ENCODE results near the gene TMEM30B. TPM values are rescaled to one million over a fixed set of nuclear protein-coding genes. Genes with fewer than 3 reads are reported as not detected.

Gene TMEM30B
- total and polyA plus RNA-seq, 12 donors, result 1.3 to 6.0 (median 3.4) TPM

- WGBS, 4 donors, result 69 to 82% (median 78%) methylated on average over 6 of the region's 6 CpGs
- no peaks in the 10 kb centered on the region for H3K9me3 ChIP-seq (replicated peaks in 1 of 3)
- no peaks in the 10 kb centered on the region for H3K36me3 ChIP-seq (replicated peaks in 1 of 2)
- no peaks in the 10 kb centered on the region for H3K4me1 ChIP-seq (replicated peaks in 1 of 2)
- H3K4me3 ChIP-seq, result no peak overlapping the region
- DNase-seq, result no peak
- no peak overlapping the region for H3K27ac ChIP-seq
- TF ChIP-seq CTCF (IDR thresholded peaks at IDR 0.05), result no peak
- no peak for TF ChIP-seq POLR2A (IDR thresholded peaks at IDR 0.05)
- intact Hi-C loops (cut with DNase I), result no loop called here
- H3K27me3 ChIP-seq, result no peaks in the 10 kb centered on the region
Measured at GRCh38 chr14:61229475-61229888, 51.7 kb downstream of the TMEM30B start.

DNA sequence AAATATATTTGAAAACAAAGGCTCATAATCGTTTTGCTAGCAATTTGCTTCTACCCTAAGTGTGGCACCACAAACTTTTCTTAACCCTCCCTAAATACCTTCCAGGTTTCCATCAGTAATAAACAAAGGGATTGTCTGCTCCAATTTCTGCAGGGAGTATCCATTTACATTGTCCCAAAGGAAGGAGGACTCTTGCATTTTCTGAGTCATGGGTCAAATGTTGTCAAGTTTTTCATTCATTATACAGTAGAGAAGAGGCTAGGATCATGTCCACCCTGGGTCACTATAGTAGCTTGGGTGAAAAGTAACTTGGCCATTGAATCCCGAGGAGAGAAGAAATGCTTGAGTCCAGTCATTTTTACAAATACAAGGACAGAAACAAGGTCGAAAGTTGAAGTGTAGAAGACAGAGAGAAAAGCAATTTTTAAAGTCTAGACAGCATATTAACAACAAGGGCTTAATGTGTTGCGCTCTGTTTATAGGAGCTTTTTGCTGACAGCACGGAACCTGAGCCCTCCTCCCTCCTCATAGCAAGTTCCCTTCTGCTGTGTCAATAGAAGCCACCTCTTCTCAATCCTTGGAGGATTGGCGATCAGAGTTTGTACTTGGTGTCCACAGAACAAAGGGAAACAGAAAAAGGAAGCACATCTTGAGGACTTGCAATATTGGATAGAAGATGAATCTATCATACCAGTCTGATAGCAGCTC lies 53.1 kb downstream of the TMEM30B start:
- TF ChIP-seq POLR2A (IDR thresholded peaks at IDR 0.05) (no peak), CTCF (IDR thresholded peaks at IDR 0.05) (no peak)

More for the DNA sequence above, 53.1 kb downstream of the TMEM30B start:
- DNase-seq, result no peak
- no peaks in the 10 kb centered on the region for H3K36me3 ChIP-seq (replicated peaks in 1 of 2)
- intact Hi-C loops (cut with DNase I), result no loop called here
- H3K4me1 ChIP-seq (replicated peaks in 1 of 2), result no peaks in the 10 kb centered on the region
- no peak overlapping the region for H3K27ac ChIP-seq
- WGBS, 4 donors, result 63 to 67% (median 66%) methylated on average over 6 of the region's 6 CpGs
- H3K9me3 ChIP-seq (replicated peaks in 1 of 3), result no peaks in the 10 kb centered on the region
- H3K4me3 ChIP-seq, result no peak overlapping the region
- no peaks in the 10 kb centered on the region for H3K27me3 ChIP-seq

Other genes starting within 250 kb of the TMEM30B start
- 10 to 100 TPM; 13.6 to 28.1 (median 18.0) TPM for gene PRKCH, start 40.2 kb upstream of the TMEM30B start, total RNA-seq
- 10 to 100 TPM in 1 of 3 donors, 1 to 10 TPM in 2; 7.8 to 11.6 (median 9.9) TPM for gene PRKCH, start 40.2 kb upstream of the TMEM30B start, polyA plus RNA-seq

All from adrenal gland (tissue), 12 donors.